ENCODE results near the gene EIF5A2. TPM values are rescaled to one million over a fixed set of nuclear protein-coding genes. Genes with fewer than 3 reads are reported as not detected.

Gene EIF5A2
- polyA plus RNA-seq, 1 donor from 2014 or later: 0.94 TPM

DNA sequence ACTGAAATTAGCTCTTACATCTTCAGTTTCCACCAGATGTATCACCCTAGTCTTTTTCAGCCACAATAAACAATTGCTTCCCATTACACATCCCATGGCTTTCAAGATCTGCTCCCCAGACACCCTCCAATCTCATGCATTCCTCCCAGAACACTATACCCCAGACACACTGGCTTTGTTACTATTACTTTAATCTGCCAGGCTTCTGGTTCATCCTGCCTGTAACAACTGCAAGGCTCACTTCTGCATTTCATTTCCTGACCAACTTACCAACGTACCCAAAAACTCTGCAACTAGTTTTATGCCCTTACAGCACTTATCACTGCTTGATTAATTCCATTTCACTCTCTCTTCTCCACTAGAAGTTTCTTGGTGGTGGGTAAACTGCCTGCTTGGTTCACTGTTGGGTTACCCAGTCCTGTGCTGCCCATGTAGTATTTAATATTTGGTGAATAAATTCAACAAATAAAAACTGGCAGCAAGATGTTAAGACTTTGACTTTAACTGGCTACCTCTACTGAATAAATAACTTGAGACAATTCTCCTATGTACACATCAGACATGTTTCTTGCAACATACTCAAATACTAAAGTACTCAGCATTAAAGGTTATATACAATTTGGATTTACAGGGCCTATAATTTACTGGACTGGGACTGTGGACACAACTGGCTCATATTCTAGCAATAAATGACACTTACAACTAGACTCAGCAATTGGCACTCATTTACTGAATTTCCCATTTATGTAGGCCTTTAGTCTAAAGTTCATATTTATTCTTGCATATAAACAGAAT lies 41.1 kb downstream of the EIF5A2 start:
- Histone ChIP-seq H3K27me3 (ENCODE audit: insufficient read depth, low read depth, low read length) (no peaks in the 10 kb centered on the region), H2AFZ (ENCODE audit: low read depth, low read length) (no peak overlapping the region), H3K4me3 (ENCODE audit: low read length) (peak overlapping the region; percentile 14), H4K20me1 (ENCODE audit: insufficient read depth) (no peaks in the 10 kb centered on the region), H3K4me2 (ENCODE audit: low read length) (no peak overlapping the region), H3K79me2 (replicated peaks; ENCODE audit: insufficient read depth, low read length) (peaks cover 21% of the 10 kb centered on the region), H3K36me3 (ENCODE audit: insufficient read depth, low read length) (peaks cover 9% of the 10 kb centered on the region), H3K9me2 (ENCODE audit: insufficient read depth, low read length) (no peaks in the 10 kb centered on the region), H3F3A (ENCODE audit: insufficient read depth, low read length, poor library complexity, severe bottlenecking) (peaks cover 3% of the 10 kb centered on the region), H3K9ac (ENCODE audit: low read length) (no peak overlapping the region), H3K9me3 (ENCODE audit: low read length) (no peaks in the 10 kb centered on the region), H3K27ac (ENCODE audit: low read length) (no peak overlapping the region)
- TF ChIP-seq, protein P1, sequence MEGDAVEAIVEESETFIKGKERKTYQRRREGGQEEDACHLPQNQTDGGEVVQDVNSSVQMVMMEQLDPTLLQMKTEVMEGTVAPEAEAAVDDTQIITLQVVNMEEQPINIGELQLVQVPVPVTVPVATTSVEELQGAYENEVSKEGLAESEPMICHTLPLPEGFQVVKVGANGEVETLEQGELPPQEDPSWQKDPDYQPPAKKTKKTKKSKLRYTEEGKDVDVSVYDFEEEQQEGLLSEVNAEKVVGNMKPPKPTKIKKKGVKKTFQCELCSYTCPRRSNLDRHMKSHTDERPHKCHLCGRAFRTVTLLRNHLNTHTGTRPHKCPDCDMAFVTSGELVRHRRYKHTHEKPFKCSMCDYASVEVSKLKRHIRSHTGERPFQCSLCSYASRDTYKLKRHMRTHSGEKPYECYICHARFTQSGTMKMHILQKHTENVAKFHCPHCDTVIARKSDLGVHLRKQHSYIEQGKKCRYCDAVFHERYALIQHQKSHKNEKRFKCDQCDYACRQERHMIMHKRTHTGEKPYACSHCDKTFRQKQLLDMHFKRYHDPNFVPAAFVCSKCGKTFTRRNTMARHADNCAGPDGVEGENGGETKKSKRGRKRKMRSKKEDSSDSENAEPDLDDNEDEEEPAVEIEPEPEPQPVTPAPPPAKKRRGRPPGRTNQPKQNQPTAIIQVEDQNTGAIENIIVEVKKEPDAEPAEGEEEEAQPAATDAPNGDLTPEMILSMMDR (IDR thresholded peaks at IDR 0.05; ENCODE audit: poor library complexity, severe bottlenecking): no peak
- TF ChIP-seq REST (IDR thresholded peaks at IDR 0.05; ENCODE audit: borderline replicate concordance) (no peak), RAD21 (conservative IDR thresholded peaks at IDR 0.05) (no peak), POLR2AphosphoS5 (IDR thresholded peaks at IDR 0.05) (no peak), EZH2 (IDR thresholded peaks at IDR 0.05; ENCODE audit: borderline replicate concordance, insufficient read depth, low read length, poor library complexity, severe bottlenecking) (no peak), TAF1 (IDR thresholded peaks at IDR 0.05; ENCODE audit: low read depth) (no peak), MXI1 (conservative IDR thresholded peaks at IDR 0.05; ENCODE audit: poor library complexity, severe bottlenecking) (no peak), EP300 (conservative IDR thresholded peaks at IDR 0.05; ENCODE audit: poor library complexity, severe bottlenecking) (no peak), SMC3 (conservative IDR thresholded peaks at IDR 0.05; ENCODE audit: poor library complexity) (no peak)

- no peak overlapping the region for H3K4me3 ChIP-seq (ENCODE audit: low read length)
- no peak overlapping the region for H3K4me2 ChIP-seq (ENCODE audit: low read length)
- H3K9me2 ChIP-seq (ENCODE audit: insufficient read depth, low read length): no peaks in the 10 kb centered on the region
- peaks cover 3% of the 10 kb centered on the region for H3F3A ChIP-seq (ENCODE audit: insufficient read depth, low read length, poor library complexity, severe bottlenecking)
- no peak overlapping the region for H3K27ac ChIP-seq (ENCODE audit: low read length)
- no peak overlapping the region for H3K9ac ChIP-seq (ENCODE audit: low read length)
- no peaks in the 10 kb centered on the region for H3K9me3 ChIP-seq (ENCODE audit: low read length)
- H4K20me1 ChIP-seq (ENCODE audit: insufficient read depth): no peaks in the 10 kb centered on the region
- peaks cover 9% of the 10 kb centered on the region for H3K36me3 ChIP-seq (ENCODE audit: insufficient read depth, low read length)
- no peaks in the 10 kb centered on the region for H3K27me3 ChIP-seq (ENCODE audit: insufficient read depth, low read depth, low read length)
- no peak overlapping the region for H2AFZ ChIP-seq (ENCODE audit: low read depth, low read length)
- H3K79me2 ChIP-seq (replicated peaks; ENCODE audit: insufficient read depth, low read length): peaks cover 21% of the 10 kb centered on the region
- TF ChIP-seq, protein P1 (IDR thresholded peaks at IDR 0.05; ENCODE audit: poor library complexity, severe bottlenecking): no peak
- TF ChIP-seq POLR2AphosphoS5 (IDR thresholded peaks at IDR 0.05) (no peak), RAD21 (conservative IDR thresholded peaks at IDR 0.05) (no peak), MXI1 (conservative IDR thresholded peaks at IDR 0.05; ENCODE audit: poor library complexity, severe bottlenecking) (no peak), SMC3 (conservative IDR thresholded peaks at IDR 0.05; ENCODE audit: poor library complexity) (no peak), TAF1 (IDR thresholded peaks at IDR 0.05; ENCODE audit: low read depth) (no peak), EZH2 (IDR thresholded peaks at IDR 0.05; ENCODE audit: borderline replicate concordance, insufficient read depth, low read length, poor library complexity, severe bottlenecking) (no peak), REST (IDR thresholded peaks at IDR 0.05; ENCODE audit: borderline replicate concordance) (no peak), EP300 (conservative IDR thresholded peaks at IDR 0.05; ENCODE audit: poor library complexity, severe bottlenecking) (no peak)
These were observed 41.9 kb downstream of the EIF5A2 start for GRCh38 chr3:170866499-170866898.
